GM23338 (cell line): ENCODE measurements around the gene NUP42. TPM values are rescaled to one million over a fixed set of nuclear protein-coding genes. Genes with fewer than 3 reads are reported as not detected.

Source experiments
- ATAC-seq: fragments of 200-7000 bp; cut with Tn5 transposase; 3 replicates; pipeline ENCODE4 v1.9.1; 2020
- DNase-seq: peaks from one replicate; pipeline ENCODE4 v3.0.0-alpha.2; 2015; ENCODE audit warnings: low spot score
- H2AFZ ChIP-seq: fragments of 200-600 bp; sonication (generic); 2 replicates; pipeline ENCODE4 v1.8.0; 2016; ENCODE audit warnings: antibody characterized with exemption, mild to moderate bottlenecking, moderate library complexity
- H3F3A ChIP-seq: fragments of 200-600 bp; sonication (generic); replicated peaks from 2 replicates; pipeline ENCODE4 v1.8.0; 2017; ENCODE audit warnings: antibody characterized with exemption, mixed run types, low read depth
- H3K27ac ChIP-seq: fragments of 200-600 bp; sonication (generic); 2 replicates; pipeline ENCODE4 v1.6.1; 2016; ENCODE audit warnings: low read depth
- H3K27me3 ChIP-seq: fragments of 200-600 bp; sonication (generic); 2 replicates; pipeline ENCODE4 v1.8.0; 2016; ENCODE audit warnings: mild to moderate bottlenecking, mixed run types, moderate library complexity; ENCODE audit not compliant: insufficient read depth
- H3K36me3 ChIP-seq: fragments of 200-600 bp; sonication (generic); 2 replicates; pipeline ENCODE4 v1.8.0; 2016; ENCODE audit warnings: mild to moderate bottlenecking; ENCODE audit not compliant: insufficient read depth
- H3K4me1 ChIP-seq: fragments of 200-600 bp; sonication (generic); 2 replicates; pipeline ENCODE4 v1.8.0; 2016; ENCODE audit warnings: mild to moderate bottlenecking, moderate library complexity; ENCODE audit not compliant: insufficient read depth
- H3K4me2 ChIP-seq: fragments of 200-600 bp; sonication (generic); 2 replicates; pipeline ENCODE4 v1.7.1; 2017; ENCODE audit warnings: mixed run types
- H3K4me3 ChIP-seq: fragments of 200-600 bp; sonication (generic); 2 replicates; pipeline ENCODE4 v1.6.1; 2016; ENCODE audit warnings: mixed run types
- H3K79me2 ChIP-seq: fragments of 200-600 bp; sonication (generic); replicated peaks from 2 replicates; pipeline ENCODE4 v1.8.0; 2017; ENCODE audit warnings: mild to moderate bottlenecking; ENCODE audit not compliant: insufficient read depth
- H3K9me2 ChIP-seq: fragments of 200-600 bp; sonication (generic); 2 replicates; pipeline ENCODE4 v1.8.0; 2017; ENCODE audit not compliant: insufficient read depth
- H4K20me1 ChIP-seq: fragments of 200-600 bp; sonication (generic); replicated peaks from 2 replicates; pipeline ENCODE4 v1.8.0; 2017; ENCODE audit warnings: mild to moderate bottlenecking; ENCODE audit not compliant: insufficient read depth
- H3K27ac Mint-ChIP-seq: 2 replicates; pipeline ENCODE4 v1.8.0; 2020; ENCODE audit warnings: inconsistent platforms, mild to moderate bottlenecking, moderate library complexity, mixed read lengths
- H3K27me3 Mint-ChIP-seq: 3 replicates; pipeline ENCODE4 v1.8.0; 2022; ENCODE audit warnings: low read depth, mild to moderate bottlenecking, moderate library complexity, mixed read lengths, inconsistent platforms; ENCODE audit not compliant: insufficient read depth, poor library complexity
- H3K36me3 Mint-ChIP-seq: 3 replicates; pipeline ENCODE4 v1.8.0; 2021; ENCODE audit warnings: low read depth, mild to moderate bottlenecking, inconsistent platforms, moderate library complexity, mixed read lengths
- H3K4me1 Mint-ChIP-seq: 3 replicates; pipeline ENCODE4 v1.8.0; 2020; ENCODE audit warnings: mild to moderate bottlenecking, inconsistent platforms, mixed read lengths
- H3K4me3 Mint-ChIP-seq: 3 replicates; pipeline ENCODE4 v1.8.0; 2021; ENCODE audit warnings: moderate library complexity, mild to moderate bottlenecking, inconsistent platforms, mixed read lengths
- H3K9me3 Mint-ChIP-seq: 3 replicates; pipeline ENCODE4 v1.8.0; 2020; ENCODE audit warnings: moderate library complexity, mild to moderate bottlenecking, inconsistent platforms, mixed read lengths
- CREB1 ChIP-seq: fragments of 250-450 bp; sonication (Bioruptor Pico); IDR thresholded peaks from 2 replicates; pipeline ENCODE4 v1.5.0; 2020; ENCODE audit warnings: low read depth, mild to moderate bottlenecking, moderate library complexity
- CTCF ChIP-seq, 2 experiments: fragments of 200-600 bp in 1 of 2; sonication (generic) in 1 of 2; conservative IDR thresholded peaks; 2 replicates each; pipeline versions ENCODE4 v1.5.1 to v1.6.1; 2016 to 2017; ENCODE audit warnings: antibody characterized with exemption in 2 of 2, low read depth in 2 of 2, mild to moderate bottlenecking in 2 of 2, moderate library complexity in 1 of 2
- ETS1 ChIP-seq: IDR thresholded peaks from 2 replicates; pipeline ENCODE4 v1.6.1; 2016; ENCODE audit warnings: antibody characterized with exemption
- EZH2 ChIP-seq: fragments of 200-600 bp; sonication (generic); IDR thresholded peaks from one replicate; pipeline ENCODE4 v1.8.0; 2017; ENCODE audit warnings: antibody characterized with exemption, mild to moderate bottlenecking, low read depth; ENCODE audit not compliant: unreplicated experiment
- JUNB ChIP-seq: IDR thresholded peaks from one replicate; pipeline ENCODE4 v1.6.1; 2016; ENCODE audit warnings: antibody characterized with exemption; ENCODE audit not compliant: unreplicated experiment
- NANOG ChIP-seq: IDR thresholded peaks from 2 replicates; pipeline ENCODE4 v1.6.1; 2016; ENCODE audit warnings: antibody characterized with exemption, borderline replicate concordance
- POLR2AphosphoS5 ChIP-seq: IDR thresholded peaks from 2 replicates; pipeline ENCODE4 v1.6.1; 2016; ENCODE audit warnings: antibody characterized with exemption, low read depth
- STAT1 ChIP-seq: IDR thresholded peaks from one replicate; pipeline ENCODE4 v1.6.1; 2016; ENCODE audit warnings: antibody characterized with exemption; ENCODE audit not compliant: unreplicated experiment
- ZNF114 ChIP-seq: fragments of 250-450 bp; sonication (Bioruptor Pico); IDR thresholded peaks from 2 replicates; pipeline ENCODE4 v1.5.0; 2020; ENCODE audit warnings: mild to moderate bottlenecking, moderate library complexity
- ZNF331 ChIP-seq: fragments of 250-450 bp; sonication (Bioruptor Pico); IDR thresholded peaks from 2 replicates; pipeline ENCODE4 v1.5.0; 2020; ENCODE audit warnings: low read depth, mild to moderate bottlenecking, moderate library complexity
- ZNF462 ChIP-seq: fragments of 250-450 bp; sonication (Bioruptor Pico); IDR thresholded peaks from 2 replicates; pipeline ENCODE4 v1.5.0; 2020; ENCODE audit warnings: mild to moderate bottlenecking, moderate library complexity
- polyA plus RNA-seq: library from polyadenylated mRNA; unstranded; fragments of >200 nt; fragmentation: Nextera tagmentation; extraction: Ambion mirVana; gene quantifications from 2 replicates; pipeline ENCODE4 v1.2.1, GENCODE V29; 2016
- total RNA-seq: library from RNA; depleted of rRNA; stranded (reverse); fragments of >200 nt; shearing (Covaris generic); gene quantifications from 2 replicates; pipeline ENCODE4 v1.2.3, GENCODE V29; 2014

The NUP42 gene
- total and polyA plus RNA-seq, 2 experiments from 2014 or later = 39.1 to 42.7 TPM

- TF ChIP-seq ETS1 (no peak), POLR2AphosphoS5 (no peak), NANOG (no peak), CREB1 (CRISPR knock-in tag) (no peak), ZNF331 (CRISPR knock-in tag) (no peak), CTCF (conservative IDR thresholded peaks at IDR 0.05; ENCODE audit: low read depth in 2 of 2) (no peak)
Observed at GRCh38 chr7:23239698-23240097, 57.9 kb downstream of the NUP42 start (continued).

- Histone ChIP-seq H2AFZ (peak overlapping the region; percentile 33; the same call in 1 of the 2 replicates), H3K4me1 (peaks cover 9% of the 10 kb centered on the region), H3K9me2 (no peaks in the 10 kb centered on the region), H3K27ac (no peak overlapping the region), H3K4me2 (no peak overlapping the region), H3K36me3 (no peaks in the 10 kb centered on the region), H4K20me1 (no peaks in the 10 kb centered on the region), H3K4me3 (no peak overlapping the region), H3F3A (peaks cover 6% of the 10 kb centered on the region; the same call in 1 of the 2 replicates), H3K27me3 (peaks cover 7% of the 10 kb centered on the region), H3K79me2 (no peaks in the 10 kb centered on the region)
- Mint-ChIP-seq H3K36me3 (no peaks in the 10 kb centered on the region), H3K4me1 (peaks cover 7% of the 10 kb centered on the region), H3K9me3 (no peaks in the 10 kb centered on the region), H3K27ac (no peak overlapping the region), H3K4me3 (no peak overlapping the region), H3K27me3 (no peaks in the 10 kb centered on the region)
- ATAC-seq (no peak), DNase-seq (no peak)
- TF ChIP-seq ETS1 (no peak), POLR2AphosphoS5 (no peak), CREB1 (CRISPR knock-in tag) (no peak), ZNF331 (CRISPR knock-in tag) (no peak), STAT1 (no peak), JUNB (no peak), ZNF462 (CRISPR knock-in tag) (no peak), EZH2 (no peak), NANOG (no peak), ZNF114 (CRISPR knock-in tag) (no peak)
Observed at GRCh38 chr7:23242321-23242720, 60.5 kb downstream of the NUP42 start.
